Upper lobe of left lung (tissue), 4 donors: ENCODE measurements around the gene PDGFD.

Experiments used
- CTCF ChIP-seq, 6 experiments: fragments of 450-650 bp in 4 of 6; fragments of 200-600 bp in 2 of 6; sonication (generic) in 2 of 6; IDR thresholded peaks; one replicate each; pipeline ENCODE4 v1.5.1; 2016 to 2019; ENCODE audit warnings: antibody characterized with exemption in 6 of 6
- EP300 ChIP-seq, 4 donors: sonication (generic); formaldehyde crosslinking; IDR thresholded peaks; one replicate each; pipeline ENCODE4 v1.5.1; 2017; ENCODE audit warnings: antibody characterized with exemption in 4 of 4, control low read depth in 2 of 4
- POLR2A ChIP-seq, 4 donors: fragments of 450-650 bp; IDR thresholded peaks; one replicate each; pipeline ENCODE4 v1.5.1; 2016 to 2017; ENCODE audit warnings: antibody characterized with exemption in 4 of 4, mild to moderate bottlenecking in 2 of 4
- POLR2AphosphoS5 ChIP-seq, 2 donors: sonication (generic); formaldehyde crosslinking; IDR thresholded peaks; one replicate each; pipeline ENCODE4 v1.5.1; 2017; ENCODE audit warnings: antibody characterized with exemption in 2 of 2

GRCh38 chr11:103895106-103895505 lies 268.8 kb downstream of the PDGFD start:
- TF ChIP-seq POLR2AphosphoS5 (IDR thresholded peaks at IDR 0.05), result no peak
- no peak for TF ChIP-seq CTCF (IDR thresholded peaks at IDR 0.05)
- TF ChIP-seq POLR2A (IDR thresholded peaks at IDR 0.05), result no peak
- no peak for TF ChIP-seq EP300 (IDR thresholded peaks at IDR 0.05)
